Stimulated activated CD4-positive, alpha-beta T cell treated with anti-CD3 and anti-CD28 coated beads, TNF-alpha, amount 100 ng/mL, for 1 hour (primary cell): ENCODE data around the gene FANCD2.
"Not testable (repeated sequence)": the region's sequence is repeated elsewhere in the genome, so short reads cannot be mapped to it uniquely, and the experiment has no call there.

ENCODE experiments used
- DNase-seq, 3 donors: peaks; one replicate each; pipeline ENCODE4 v3.0.0-alpha.2; 2020; ENCODE audit warnings: low read depth in 3 of 3, low spot score in 1 of 3

Gene FANCD2

DNA sequence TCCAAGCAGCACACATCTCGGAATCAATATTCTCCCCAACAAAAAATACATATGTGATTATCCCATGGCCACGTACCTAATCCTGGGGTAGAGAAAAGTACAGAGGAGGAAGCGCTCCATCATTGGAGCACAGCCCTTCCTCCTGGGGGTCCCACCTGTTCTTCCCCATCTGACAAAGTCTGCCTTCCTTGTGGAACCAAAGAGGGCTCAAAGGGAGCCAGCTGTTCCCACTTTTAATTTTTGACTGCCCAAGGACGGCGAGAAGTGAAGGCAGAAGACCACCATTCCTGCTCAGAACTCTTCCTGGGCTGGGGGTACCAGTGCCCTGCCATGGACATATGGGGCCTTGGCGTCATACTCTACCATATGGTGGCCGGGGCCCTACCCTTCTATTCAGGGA is 14.1 kb upstream of the FANCD2 start:
- DNase-seq = no peak

DNA sequence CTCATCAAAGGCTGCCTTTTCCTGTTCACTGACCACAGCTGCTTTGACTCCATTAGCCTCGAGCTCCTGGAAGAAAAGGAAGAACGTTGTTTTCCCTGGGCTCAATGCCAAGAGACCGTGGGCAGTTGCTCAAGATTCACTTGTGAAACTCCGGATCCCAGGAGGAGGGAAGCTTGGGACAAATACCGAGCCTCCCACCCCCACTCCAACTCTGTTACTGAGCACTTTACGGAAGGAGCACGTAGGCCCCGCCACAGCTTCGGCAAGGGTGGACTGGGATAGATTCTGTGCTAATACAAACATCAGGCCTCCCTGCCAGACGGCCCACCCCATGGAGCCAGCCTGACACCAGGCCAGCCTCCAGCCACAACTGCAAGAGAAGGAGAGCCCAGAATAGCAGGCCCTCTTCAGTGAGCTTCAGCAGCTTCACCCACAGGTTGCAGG is 10.8 kb upstream of the FANCD2 start:
- DNase-seq = no peak

DNA sequence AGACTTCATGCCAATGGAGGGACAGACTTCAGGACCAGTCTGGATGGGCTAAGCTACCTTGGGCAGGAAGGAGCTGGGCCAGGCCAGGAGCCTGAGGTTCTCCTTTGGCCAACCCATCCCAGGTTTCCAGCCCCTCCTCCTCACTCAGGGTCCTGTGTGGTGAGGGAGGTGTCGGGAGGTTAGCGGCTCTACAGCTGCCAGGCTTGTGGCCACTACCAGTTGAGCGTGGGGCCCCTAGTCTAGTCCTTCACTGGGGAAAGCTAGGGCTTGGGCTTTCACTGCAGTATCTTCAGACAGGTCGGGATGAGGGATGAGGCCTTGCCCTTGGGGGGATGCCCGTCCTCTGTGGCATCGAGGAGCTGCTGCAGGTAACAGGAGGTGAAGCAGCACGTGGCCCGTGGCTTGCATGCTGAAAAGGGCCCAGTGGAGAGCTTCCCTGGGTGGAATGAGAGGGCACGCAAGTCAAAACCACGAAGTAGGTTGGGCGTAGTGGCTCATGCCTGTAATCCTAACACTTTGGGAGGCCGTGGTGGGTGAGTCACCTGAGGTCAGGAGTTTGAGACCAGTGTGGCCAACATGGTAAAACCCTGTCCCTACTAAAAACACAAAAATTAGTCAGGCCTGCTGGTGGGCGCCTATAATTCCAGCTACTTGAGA is 8.5 kb upstream of the FANCD2 start:
- no peak for DNase-seq

DNA sequence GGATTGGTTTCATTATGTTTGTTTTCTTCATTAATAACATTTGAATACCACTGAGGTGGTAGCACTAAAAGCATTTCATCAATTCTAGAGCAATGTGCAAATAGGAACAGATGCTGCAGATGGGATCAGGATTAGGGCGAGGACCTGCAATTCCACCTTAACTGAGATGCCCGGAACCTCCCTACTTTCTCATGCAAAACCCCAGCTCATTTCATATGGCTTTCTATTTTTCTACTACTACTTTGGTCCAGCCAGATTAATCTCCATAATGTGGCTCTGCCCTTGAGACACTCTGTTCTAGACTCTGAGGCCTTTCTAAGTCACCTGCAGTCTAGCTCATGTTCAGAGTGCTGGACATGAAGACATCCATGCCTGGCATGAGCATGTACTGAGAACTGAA is 7.4 kb upstream of the FANCD2 start:
- DNase-seq = not testable (repeated sequence)

DNA sequence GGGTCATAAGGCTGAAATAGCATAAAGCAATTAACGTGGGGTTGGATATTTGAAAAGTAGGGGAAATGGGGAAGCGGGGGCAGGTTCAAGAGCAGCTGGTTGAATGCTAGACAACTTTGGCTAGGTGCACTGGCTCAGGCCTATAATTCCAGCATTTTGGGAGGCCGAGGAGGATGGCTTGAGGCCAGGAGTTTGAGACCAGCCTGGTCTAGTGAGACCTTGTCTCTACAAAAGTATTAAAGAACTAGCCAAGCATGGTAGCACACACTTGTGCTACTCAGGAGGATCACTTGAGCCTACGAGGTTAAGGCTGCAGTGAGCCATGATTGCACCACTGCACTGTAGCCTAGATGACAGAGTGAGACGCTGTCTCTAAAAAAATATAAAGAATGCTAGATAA is 6.9 kb upstream of the FANCD2 start:
- no peak for DNase-seq

DNA sequence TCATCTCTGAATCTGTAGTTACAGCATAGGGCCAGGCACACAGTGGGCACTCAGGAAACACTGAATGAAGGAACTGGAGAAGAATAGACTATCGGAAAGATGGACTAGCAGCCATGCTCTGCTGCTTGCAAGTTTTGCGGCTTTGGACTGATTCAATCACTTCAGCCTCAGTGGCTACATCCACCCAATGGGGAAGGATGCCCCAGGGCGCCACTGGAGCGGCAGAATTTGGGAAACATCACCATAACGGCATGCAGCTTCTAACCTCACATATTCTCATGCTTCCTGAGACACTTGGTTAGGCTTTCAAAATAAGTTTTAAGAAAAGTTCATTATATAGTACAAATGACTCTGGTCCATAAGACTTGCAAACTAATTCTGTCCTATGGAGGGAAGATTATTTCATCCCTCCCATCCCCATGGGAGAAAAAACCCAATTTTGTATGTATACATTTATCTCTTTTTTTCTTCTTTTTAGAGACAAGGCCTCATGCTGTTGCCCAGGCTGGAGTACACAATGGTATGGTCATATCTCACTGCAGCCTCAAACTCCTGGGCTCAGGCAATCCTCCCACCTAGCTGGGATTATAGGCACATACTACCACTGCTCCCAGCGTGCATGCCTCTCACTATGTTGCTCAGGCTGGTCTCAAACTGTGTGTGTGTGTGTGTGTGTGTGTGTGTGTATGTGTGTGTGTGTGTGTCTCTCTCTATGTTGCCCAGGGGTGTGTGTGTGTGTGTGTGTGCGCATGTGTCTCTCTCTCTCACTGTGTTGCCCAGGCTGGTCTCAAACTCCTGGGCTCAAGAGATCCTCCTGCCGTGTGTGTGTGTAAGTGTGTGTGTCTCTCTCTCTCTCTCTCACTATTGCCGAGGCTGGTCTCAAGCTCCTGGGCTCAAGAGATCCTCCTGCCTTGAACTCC is 4.1 kb upstream of the FANCD2 start:
- no peak for DNase-seq

DNA sequence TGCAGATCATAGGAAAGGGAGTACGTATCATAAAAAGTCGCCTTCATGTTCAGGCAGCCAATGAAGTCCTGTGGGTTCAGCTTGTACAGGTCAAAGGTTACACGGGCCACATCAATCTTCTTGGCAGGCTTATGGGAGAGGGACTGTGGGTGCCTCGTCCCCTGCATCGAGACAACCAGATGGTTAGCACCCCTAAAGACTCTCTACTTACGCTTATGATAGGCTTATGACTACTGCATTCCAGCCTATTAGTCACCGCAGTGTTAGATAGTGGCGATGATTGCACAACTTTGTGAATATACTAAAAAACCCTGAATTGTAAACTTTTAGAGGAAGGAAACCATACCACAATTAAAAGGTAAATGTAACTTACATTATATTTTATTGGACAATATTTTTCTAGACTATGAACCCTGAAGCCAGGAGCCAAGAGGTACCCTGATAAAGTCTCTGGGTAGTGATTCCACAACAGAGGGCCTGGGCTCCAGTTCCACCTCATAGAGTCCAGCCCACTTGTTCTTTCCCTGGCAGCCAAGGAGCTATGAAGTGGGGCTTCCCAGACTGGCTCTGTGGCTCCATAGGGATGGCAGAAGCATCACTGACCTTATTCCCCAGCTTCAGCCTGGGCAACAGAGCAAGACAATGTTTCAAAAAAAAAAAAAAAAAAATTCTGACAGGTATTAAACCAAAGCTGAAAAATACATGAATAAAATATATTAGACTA is 2.5 kb upstream of the FANCD2 start:
- no peak for DNase-seq

DNA sequence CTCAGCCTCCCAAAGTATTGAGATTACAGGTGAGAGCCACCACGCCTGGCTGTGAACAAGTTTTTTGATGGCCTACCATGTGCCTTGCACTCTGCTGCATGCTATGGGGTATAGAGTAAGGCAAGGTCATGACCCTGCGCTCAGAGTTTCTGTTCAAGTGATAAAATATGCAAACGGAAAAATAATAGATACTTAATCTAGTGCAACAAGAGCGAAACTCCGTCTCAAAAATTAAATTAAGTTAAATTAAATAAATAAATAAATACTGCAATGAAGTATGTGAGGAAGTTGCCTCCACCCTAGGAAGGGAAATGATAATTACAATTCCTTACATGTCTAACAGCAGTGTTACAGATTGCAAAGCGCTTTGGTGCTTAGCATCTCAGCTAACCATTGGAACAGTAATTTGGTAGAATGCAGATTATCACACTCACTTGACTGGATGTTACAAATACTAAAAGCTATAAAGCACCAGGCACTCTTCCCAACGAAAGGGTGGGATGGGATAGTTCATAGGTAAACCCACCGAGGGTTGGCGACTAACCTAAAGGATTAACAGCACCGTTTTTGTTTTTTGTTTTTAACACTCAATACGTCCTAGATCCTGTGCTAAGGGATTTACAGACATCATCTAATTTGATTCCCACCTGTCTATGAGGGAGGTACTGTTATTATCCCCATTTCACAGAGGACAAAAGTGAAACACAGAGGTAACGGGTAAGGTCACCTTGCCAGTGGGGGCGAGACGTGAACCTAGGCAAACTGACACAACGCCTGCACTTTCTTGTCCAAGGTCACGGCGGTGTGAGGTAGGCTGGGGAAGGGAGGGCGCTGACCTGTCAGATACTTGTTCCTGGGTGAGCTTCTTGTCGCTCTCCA is 793 bp upstream of the FANCD2 start:
- no peak for DNase-seq

DNA sequence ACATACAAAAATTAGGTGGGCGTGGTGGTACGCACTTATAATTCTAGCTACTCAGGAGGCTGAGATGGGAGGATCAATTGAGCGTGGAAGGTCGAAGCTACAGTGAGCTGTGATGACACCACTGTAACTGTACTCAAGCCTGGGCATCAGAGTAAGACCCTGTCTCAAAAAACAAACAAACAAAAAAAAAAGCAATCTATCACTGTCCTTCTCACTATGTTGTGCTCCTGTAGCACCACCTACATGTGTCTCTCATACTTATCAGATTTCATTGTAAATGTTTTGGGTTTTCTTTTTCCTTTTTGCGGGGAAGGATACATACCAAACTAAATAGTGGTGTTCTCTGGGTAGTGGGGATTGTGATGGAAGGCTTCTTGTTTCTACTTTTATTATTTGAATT is 14.8 kb downstream of the FANCD2 start:
- no peak for DNase-seq

DNA sequence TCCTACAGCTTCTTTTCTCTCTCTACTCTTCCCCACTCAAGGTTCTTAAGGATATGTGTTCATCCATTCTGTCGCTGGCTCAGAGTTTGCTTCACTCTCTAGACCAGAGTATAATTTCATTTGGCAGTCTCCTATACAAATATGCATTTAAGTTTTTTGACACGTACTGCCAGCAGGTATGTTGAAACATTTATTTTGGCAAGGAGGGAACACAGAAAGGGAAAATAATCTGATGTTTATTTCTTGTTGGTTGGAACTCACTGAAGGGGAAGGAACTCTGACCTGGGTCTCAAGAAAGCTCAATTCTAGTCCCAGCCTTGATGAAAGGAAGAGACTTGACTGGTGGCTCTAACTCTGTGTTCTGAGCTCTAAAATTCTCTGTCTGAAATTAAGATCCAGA is 21.6 kb downstream of the FANCD2 start:
- no peak for DNase-seq

DNA sequence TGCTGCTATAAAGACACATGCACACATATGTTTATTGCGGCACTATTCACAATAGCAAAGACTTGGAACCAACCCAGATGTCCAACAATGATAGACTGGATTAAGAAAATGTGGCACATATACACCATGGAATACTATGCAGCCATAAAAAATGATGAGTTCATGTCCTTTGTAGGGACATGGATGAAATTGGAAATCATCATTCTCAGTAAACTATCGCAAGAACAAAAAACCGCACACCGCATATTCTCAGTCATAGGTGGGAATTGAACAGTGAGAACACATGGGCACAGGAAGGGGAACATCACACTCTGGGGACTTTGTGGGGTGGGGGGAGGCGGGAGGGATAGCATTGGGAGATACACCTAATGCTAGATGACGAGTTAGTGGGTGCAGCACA is 26.8 kb downstream of the FANCD2 start:
- DNase-seq = not testable (repeated sequence)

DNA sequence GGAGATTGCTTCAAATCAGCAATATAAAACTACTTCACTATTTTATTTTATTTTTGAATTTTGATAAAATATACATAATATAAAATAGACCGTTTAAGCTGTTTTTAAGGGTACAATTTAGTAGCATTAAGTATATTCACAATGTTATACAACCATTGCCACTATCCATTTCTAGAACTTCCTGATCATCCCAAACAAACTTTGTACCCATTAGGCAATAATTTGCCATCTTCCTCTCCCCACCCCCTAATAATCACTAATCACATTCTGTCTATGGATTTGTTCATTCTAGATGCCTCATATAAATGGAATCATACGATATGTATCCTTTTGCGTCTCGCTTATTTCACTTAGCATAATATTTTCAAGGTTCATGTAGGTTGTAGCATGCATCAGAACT is 28.9 kb downstream of the FANCD2 start:
- DNase-seq = no peak

DNA sequence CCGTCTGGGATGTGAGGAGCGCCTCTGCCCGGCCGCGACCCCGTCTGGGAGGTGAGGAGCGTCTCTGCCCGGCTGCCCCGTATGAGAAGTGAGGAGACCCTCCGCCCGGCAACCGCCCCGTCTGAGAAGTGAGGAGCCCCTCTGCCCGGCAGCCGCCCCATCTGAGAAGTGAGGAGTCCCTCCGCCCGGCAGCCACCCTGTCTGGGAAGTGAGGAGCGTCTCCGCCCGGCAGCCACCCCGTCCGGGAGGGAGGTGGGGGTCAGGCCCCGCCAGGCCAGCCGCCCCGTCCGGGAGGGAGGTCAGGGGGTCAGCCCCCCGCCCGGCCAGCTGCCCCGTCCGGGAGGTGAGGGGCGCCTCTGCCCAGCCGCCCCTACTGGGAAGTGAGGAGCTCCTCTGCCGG is 43.8 kb downstream of the FANCD2 start:
- DNase-seq = not testable (repeated sequence)

DNA sequence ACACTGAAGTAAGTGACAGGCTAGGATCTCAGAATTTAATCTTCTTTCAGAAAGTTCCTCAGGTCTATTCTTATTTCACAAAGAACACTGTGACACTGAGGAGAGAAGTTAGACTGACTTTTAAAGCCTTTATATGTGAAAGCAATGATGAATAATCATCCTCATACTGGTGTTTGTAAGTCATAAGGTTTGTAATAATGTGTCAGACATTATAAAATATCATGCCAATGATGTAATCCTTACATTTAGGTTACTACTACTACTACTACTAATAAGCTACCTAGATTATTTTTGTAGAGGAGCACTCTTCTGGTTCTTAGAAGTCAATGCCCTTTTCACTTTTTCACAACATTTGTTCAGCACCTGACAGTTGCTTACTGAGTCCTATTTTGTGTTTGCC is 48.4 kb downstream of the FANCD2 start:
- DNase-seq = no peak

DNA sequence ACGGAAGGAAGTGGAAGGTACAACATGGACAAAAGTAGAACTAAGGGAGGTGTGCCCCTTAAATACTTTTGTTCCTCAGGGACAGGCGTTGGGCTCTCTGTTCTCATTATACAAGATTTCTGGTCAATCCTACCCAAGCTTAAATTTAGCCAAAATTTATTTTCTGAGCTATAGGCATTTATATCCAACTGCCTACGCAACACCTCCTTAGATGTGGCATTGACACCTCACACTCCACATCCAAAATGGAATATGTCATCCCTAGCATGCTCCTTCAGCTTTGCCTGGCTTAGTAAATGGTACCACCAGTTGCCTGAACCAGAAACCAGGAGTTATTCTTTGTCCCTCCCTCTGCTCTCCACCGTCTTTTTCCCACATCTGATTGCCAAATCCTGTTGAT is 55.6 kb downstream of the FANCD2 start:
- DNase-seq = no peak

DNA sequence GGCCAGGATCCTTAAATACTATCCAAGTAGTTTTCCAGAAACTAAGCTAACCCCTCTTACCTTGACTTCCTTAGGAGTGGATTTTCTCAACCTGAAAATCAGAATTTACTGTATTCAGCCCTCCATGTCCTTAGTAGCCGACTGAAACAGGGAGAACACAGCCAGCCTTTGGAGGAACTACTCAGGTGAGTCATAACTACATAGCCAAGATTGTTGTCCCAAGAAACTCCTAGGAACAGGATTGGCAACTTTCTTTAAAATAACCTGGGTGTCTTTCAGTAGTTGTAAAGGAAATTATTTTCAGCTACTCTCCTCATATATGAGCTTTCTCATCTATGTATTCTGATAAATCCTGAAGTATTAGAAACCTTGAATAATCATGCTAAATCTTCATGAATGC is 59.5 kb downstream of the FANCD2 start:
- DNase-seq = no peak

DNA sequence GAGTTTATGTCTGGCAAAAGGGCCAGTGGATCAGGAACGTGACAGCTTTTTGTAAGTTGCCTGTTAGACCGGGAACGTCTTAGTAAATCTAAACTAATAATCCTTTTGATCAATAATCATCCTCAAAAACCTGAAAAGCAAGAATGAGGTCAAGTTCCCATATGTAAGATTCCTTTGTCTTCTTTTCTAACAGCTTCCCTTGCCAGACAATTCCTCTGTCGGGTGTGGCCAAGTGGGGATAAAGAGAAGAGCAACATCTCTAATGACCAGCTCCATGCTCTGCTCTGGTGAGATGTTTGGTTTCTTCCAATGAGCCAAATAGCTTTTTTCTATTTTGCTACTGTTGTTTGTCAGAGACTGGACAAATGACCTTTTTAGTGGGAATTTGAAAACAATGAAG is 62.0 kb downstream of the FANCD2 start:
- no peak for DNase-seq

DNA sequence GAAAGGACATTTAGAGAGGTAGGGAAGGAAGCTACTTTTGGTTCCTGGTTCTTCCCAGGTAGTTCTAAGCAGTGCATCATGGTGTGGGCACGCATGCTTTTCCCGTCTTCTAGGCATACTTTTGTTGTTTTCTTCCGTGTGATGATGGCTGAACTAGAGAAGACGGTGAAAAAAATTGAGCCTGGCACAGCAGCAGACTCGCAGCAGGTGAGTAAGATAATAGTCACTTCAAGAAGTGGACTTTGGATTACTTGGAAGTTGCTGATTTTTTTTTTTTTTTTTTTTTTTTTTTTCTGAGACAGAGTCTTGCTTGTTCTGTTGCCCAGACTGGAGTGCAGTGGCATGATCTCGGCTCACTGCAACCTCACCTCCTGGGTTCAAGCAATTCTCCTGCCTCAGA is 63.9 kb downstream of the FANCD2 start:
- DNase-seq = no peak

DNA sequence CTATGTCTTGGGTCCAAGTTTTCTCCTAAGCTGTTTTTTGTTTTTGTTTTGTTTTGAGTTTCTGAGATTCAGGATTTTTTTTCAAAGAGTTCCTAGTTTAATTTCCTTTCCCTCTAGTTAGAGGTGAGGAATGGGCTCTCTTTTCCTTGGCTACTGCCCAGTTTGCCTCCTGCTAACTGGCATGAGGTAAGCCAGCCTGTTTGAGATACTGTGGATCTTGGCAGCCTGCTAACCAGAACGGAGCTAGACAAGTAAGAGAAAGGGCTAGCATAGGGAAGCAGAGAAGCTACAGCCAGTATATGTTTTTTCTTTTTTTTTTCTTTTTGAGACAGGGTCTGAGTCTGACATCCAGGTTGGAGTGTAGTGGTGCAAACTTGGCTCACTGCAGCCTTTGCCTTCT is 64.5 kb downstream of the FANCD2 start:
- not testable (repeated sequence) for DNase-seq

DNA sequence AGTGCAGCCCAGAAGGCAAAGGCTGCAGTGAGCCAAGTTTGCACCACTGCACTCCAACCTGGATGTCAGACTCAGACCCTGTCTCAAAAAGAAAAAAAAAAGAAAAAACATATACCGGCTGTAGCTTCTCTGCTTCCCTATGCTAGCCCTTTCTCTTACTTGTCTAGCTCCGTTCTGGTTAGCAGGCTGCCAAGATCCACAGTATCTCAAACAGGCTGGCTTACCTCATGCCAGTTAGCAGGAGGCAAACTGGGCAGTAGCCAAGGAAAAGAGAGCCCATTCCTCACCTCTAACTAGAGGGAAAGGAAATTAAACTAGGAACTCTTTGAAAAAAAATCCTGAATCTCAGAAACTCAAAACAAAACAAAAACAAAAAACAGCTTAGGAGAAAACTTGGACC is 65.2 kb downstream of the FANCD2 start:
- not testable (repeated sequence) for DNase-seq

DNA sequence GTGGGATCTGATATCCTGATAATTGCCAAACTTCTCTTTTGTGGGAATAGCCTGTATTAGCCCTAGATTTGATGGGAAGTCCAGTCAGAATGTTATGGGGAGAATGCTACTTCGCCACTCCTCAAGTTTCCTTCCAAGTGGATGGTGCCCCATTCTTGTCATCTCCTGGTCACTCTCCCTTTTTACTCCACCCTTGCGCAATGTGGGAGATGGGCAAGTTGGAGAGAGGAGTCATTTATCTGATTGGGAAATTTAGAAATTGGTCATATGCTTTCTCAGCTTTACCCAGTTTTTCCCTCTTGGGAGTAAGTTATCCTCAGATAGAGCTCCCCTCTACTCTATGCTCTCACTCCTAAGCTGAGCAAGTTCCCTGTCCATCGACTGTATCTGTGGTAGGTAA is 67.4 kb downstream of the FANCD2 start:
- DNase-seq = no peak
